Astrocyte of the cerebellum (primary cell): ENCODE results near the gene DAAM1.

Experiments
- DNase-seq: peaks from one replicate; pipeline ENCODE4 v3.0.0-alpha.2; 2011; ENCODE audit warnings: low read depth
- H3K4me3 ChIP-seq: 2 replicates; pipeline ENCODE4 v1.5.1; 2011; ENCODE audit warnings: mild to moderate bottlenecking, low read depth, low read length, moderate library complexity
- in situ Hi-C: cut with HindIII; loops from 2 replicates; pipeline ENCODE4 v1.10.0; 2017; ENCODE audit warnings: low sequenced_read_pairs
- TF ChIP-seq, protein P1 (sequence below): IDR thresholded peaks from 2 replicates; pipeline ENCODE4 v1.5.1; 2012; ENCODE audit warnings: low read length, low read depth, moderate library complexity, mild to moderate bottlenecking; ENCODE audit errors: missing control alignments

Gene DAAM1

GRCh38 chr14:59189786-59190368 is 1.4 kb downstream of the DAAM1 start:
- peak overlapping the region; percentile 94 for H3K4me3 ChIP-seq
- in situ Hi-C loops: no loop called here
- DNase-seq: peak; percentile 85
- TF ChIP-seq, protein P1, sequence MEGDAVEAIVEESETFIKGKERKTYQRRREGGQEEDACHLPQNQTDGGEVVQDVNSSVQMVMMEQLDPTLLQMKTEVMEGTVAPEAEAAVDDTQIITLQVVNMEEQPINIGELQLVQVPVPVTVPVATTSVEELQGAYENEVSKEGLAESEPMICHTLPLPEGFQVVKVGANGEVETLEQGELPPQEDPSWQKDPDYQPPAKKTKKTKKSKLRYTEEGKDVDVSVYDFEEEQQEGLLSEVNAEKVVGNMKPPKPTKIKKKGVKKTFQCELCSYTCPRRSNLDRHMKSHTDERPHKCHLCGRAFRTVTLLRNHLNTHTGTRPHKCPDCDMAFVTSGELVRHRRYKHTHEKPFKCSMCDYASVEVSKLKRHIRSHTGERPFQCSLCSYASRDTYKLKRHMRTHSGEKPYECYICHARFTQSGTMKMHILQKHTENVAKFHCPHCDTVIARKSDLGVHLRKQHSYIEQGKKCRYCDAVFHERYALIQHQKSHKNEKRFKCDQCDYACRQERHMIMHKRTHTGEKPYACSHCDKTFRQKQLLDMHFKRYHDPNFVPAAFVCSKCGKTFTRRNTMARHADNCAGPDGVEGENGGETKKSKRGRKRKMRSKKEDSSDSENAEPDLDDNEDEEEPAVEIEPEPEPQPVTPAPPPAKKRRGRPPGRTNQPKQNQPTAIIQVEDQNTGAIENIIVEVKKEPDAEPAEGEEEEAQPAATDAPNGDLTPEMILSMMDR: no peak

DNA sequence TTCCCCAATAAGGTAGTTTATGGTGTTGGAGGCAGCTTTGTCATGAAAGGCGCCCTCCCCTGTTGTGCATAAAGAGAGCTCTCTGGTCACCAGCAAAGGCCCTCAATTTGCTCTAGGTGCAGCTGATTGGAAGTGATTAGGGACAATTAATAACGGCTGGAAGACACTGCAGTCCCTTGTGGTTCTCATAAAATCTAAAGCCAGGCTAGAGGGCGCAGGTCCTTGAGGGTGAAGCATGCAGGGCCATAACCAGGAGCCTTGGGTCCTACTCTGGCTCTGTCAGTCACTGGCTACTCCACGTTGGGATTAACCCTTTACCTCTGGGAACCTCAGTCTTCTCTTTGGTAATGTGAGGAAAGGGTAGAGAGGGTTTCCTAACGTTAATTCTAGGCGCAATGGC is 1.9 kb downstream of the DAAM1 start:
- peak overlapping the region; percentile 94 for H3K4me3 ChIP-seq
- TF ChIP-seq, protein P1: no peak
- no peak for DNase-seq
- in situ Hi-C loops: no loop called here

- DNase-seq: no peak
- in situ Hi-C loops: no loop called here
- H3K4me3 ChIP-seq: no peak overlapping the region
- TF ChIP-seq, protein P1: no peak
Measured at GRCh38 chr14:59195912-59196311, 7.4 kb downstream of the DAAM1 start.

- DNase-seq: no peak
- TF ChIP-seq, protein P1: no peak
- H3K4me3 ChIP-seq: no peak overlapping the region
- in situ Hi-C loops: no loop called here
Measured at GRCh38 chr14:59197695-59198262, 9.3 kb downstream of the DAAM1 start.

GRCh38 chr14:59199205-59199604 is 10.7 kb downstream of the DAAM1 start:
- DNase-seq: no peak
- TF ChIP-seq, protein P1: no peak
- in situ Hi-C loops: no loop called here
- H3K4me3 ChIP-seq: no peak overlapping the region

GRCh38 chr14:59199614-59200013 is 11.1 kb downstream of the DAAM1 start:
- TF ChIP-seq, protein P1: no peak
- DNase-seq: no peak
- H3K4me3 ChIP-seq: no peak overlapping the region
- in situ Hi-C loops: no loop called here
